Activated naive CD8-positive, alpha-beta T cell treated with anti-CD3 and anti-CD28 coated beads for 36 hours (primary cell): Measurements from ENCODE around the gene CUX1. TPM values are rescaled to one million over a fixed set of nuclear protein-coding genes. Genes with fewer than 3 reads are reported as not detected.

Source experiments
- DNase-seq: peaks from one replicate; pipeline ENCODE4 v3.0.0; 2021
- H3K27ac Mint-ChIP-seq: one replicate; pipeline ENCODE4 v1.8.0; 2022; ENCODE audit warnings: mild to moderate bottlenecking, moderate library complexity, mixed read lengths
- H3K27me3 Mint-ChIP-seq: one replicate; pipeline ENCODE4 v1.8.0; 2022; ENCODE audit warnings: mild to moderate bottlenecking, mixed read lengths
- H3K36me3 Mint-ChIP-seq: one replicate; pipeline ENCODE4 v1.8.0; 2021; ENCODE audit warnings: mild to moderate bottlenecking, mixed read lengths
- H3K4me1 Mint-ChIP-seq: one replicate; pipeline ENCODE4 v1.8.0; 2021; ENCODE audit warnings: mixed read lengths
- H3K4me3 Mint-ChIP-seq: one replicate; pipeline ENCODE4 v1.8.0; 2022; ENCODE audit warnings: mild to moderate bottlenecking, moderate library complexity, mixed read lengths
- H3K9me3 Mint-ChIP-seq: one replicate; pipeline ENCODE4 v1.8.0; 2022; ENCODE audit warnings: mixed read lengths
- total RNA-seq, 2 experiments: library from RNA; stranded (reverse); gene quantifications; one replicate each; pipeline ENCODE4 v1.2.3, GENCODE V29; 2021

CUX1 gene
- total RNA-seq, 2 experiments from 2014 or later = 14.2 to 14.5 TPM

DNA sequence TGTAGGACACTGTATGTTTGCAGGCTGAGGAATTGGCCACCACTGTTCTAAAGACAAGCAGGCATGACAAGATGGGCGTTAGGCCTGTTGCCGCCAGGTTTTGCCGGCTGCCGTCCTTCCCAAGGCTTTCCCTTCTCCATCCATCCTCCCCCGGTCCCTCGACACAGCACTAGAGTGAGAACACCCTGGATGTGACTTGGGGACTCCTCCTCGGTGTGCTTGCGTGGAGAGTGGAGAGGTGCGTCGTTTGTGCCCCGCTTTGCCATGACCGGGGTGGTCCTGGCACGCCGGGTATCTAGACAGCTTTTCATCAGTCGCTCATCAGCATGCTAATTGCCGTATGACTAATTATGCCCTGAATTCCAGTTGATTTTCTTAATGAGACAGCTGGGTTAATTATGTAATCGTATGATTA, 262.6 kb downstream of the CUX1 start:
- Mint-ChIP-seq H3K36me3 (peaks cover 43% of the 10 kb centered on the region), H3K4me1 (no peaks in the 10 kb centered on the region), H3K9me3 (peaks cover 10% of the 10 kb centered on the region), H3K27ac (no peak overlapping the region), H3K27me3 (no peaks in the 10 kb centered on the region), H3K4me3 (no peak overlapping the region)
- no peak for DNase-seq

GRCh38 chr7:102080434-102081243, 263.2 kb downstream of the CUX1 start:
- peaks cover 48% of the 10 kb centered on the region for H3K36me3 Mint-ChIP-seq
- H3K4me3 Mint-ChIP-seq = no peak overlapping the region
- no peaks in the 10 kb centered on the region for H3K27me3 Mint-ChIP-seq
- H3K9me3 Mint-ChIP-seq = peaks cover 14% of the 10 kb centered on the region
- DNase-seq = no peak
- H3K4me1 Mint-ChIP-seq = no peaks in the 10 kb centered on the region
- H3K27ac Mint-ChIP-seq = no peak overlapping the region

DNA sequence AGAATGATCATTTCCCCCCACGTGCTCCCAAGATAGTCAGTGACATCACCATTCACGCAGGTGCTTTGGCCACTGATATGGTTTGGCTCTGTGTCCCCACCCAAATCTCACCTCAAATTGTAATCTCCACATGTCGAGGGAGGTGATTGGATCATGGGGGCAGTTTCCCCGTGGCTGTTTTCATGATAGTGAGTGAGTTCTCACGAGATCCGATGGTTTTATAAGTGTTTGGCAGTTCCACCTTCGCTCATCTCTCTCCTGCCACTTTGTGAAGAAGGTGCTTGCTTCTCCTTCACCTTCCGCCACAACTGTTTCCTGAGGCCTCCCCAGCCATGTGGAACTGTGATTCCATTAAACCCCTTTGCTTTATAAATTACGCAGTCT, 263.8 kb downstream of the CUX1 start:
- Mint-ChIP-seq H3K9me3 (peaks cover 14% of the 10 kb centered on the region), H3K27me3 (no peaks in the 10 kb centered on the region), H3K4me3 (no peak overlapping the region), H3K36me3 (peaks cover 51% of the 10 kb centered on the region), H3K27ac (no peak overlapping the region), H3K4me1 (no peaks in the 10 kb centered on the region)
- no peak for DNase-seq

DNA sequence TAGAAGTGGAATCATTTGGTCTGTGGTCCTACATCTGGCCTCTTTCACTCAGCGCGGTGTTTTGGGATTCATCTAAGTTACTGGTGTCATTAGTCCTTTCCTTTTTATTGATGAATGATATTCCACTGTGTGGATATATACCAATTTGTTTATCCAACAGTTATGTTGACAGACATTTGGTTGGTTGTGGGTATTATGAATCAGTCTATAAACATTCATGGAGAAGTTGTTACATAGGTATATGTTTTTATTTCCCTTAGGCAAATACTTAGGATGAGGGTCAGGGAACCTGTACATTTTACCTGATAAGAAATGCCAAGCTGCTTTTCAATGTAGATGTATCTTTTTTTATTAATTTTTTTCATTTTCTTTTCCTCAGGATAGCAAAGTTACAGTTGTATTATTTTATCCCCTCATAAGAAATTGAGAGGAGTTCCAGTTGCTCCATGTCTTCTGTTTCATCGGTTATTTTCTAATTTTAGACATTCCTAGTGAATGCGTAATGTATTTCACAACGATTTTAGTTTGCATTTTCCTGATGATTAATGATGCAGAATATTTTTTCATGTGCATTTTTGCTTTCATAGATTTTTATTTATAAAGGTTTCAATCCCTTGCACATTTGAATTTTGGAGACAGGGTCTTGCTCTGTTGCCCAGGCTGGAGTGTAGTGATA, 265.4 kb downstream of the CUX1 start:
- peaks cover 18% of the 10 kb centered on the region for H3K9me3 Mint-ChIP-seq
- no peaks in the 10 kb centered on the region for H3K4me1 Mint-ChIP-seq
- H3K27me3 Mint-ChIP-seq = no peaks in the 10 kb centered on the region
- H3K36me3 Mint-ChIP-seq = peaks cover 56% of the 10 kb centered on the region
- H3K27ac Mint-ChIP-seq = no peak overlapping the region
- no peak overlapping the region for H3K4me3 Mint-ChIP-seq
- DNase-seq = no peak

DNA sequence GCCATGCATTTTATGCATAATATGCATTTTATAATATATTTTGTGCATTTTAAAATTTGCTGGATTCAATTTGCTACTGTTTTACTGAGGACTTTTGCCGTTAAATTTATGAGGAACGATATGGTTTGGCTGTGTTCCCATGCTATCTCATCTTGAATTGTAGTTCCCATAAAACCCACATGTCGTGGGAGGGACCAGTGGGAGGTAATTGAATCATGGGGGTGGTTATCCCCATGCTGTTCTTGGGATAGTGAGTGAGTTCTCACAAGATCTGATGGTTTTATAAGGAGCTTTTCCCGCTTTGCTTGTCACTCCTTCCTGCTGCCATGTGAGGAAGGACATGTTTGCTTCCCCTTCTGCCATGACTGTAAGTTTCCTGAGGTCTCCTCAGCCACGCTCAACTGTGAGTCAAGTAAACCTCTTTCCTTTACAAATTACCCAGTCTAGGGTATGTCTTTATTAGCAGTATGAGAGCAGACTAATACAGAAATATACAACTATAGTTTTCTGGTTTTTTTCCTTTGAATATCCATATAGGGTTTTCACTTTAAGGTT, 267.9 kb downstream of the CUX1 start:
- no peak overlapping the region for H3K4me3 Mint-ChIP-seq
- peaks cover 58% of the 10 kb centered on the region for H3K36me3 Mint-ChIP-seq
- H3K4me1 Mint-ChIP-seq = no peaks in the 10 kb centered on the region

GRCh38 chr7:102089175-102090098, 272.0 kb downstream of the CUX1 start:
- Mint-ChIP-seq H3K4me3 (no peak overlapping the region), H3K36me3 (peaks cover 34% of the 10 kb centered on the region), H3K27me3 (no peaks in the 10 kb centered on the region), H3K4me1 (no peaks in the 10 kb centered on the region), H3K27ac (no peak overlapping the region), H3K9me3 (peaks cover 20% of the 10 kb centered on the region)
- DNase-seq = no peak

More for the DNA sequence above, 267.9 kb downstream of the CUX1 start:
- H3K9me3 Mint-ChIP-seq = peaks cover 28% of the 10 kb centered on the region
- DNase-seq = no peak
- no peak overlapping the region for H3K27ac Mint-ChIP-seq
- no peaks in the 10 kb centered on the region for H3K27me3 Mint-ChIP-seq

GRCh38 chr7:102093599-102094315, 276.3 kb downstream of the CUX1 start:
- no peaks in the 10 kb centered on the region for H3K4me1 Mint-ChIP-seq
- DNase-seq = no peak
- no peaks in the 10 kb centered on the region for H3K27me3 Mint-ChIP-seq
- no peak overlapping the region for H3K27ac Mint-ChIP-seq
- peaks cover 9% of the 10 kb centered on the region for H3K9me3 Mint-ChIP-seq
- H3K36me3 Mint-ChIP-seq = peaks cover 15% of the 10 kb centered on the region
- no peak overlapping the region for H3K4me3 Mint-ChIP-seq

DNA sequence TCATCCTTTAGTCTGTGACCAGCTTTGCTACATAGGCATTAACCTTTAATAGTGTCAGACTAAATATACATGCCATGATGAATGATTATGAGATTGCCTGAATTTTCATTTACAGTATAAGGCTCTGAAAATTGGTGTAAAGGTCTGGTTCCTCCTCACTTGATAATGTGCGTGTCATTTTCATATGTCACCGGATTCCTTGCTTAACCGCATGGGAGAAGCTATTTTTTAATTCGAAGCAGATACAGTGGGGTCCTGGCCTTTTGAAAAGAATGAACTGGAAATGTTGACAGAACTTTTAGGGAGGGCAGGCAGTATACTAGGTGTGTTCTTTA, 276.9 kb downstream of the CUX1 start:
- peaks cover 11% of the 10 kb centered on the region for H3K36me3 Mint-ChIP-seq
- no peak overlapping the region for H3K4me3 Mint-ChIP-seq
- H3K27me3 Mint-ChIP-seq = no peaks in the 10 kb centered on the region
- DNase-seq = no peak
- H3K27ac Mint-ChIP-seq = no peak overlapping the region
- no peaks in the 10 kb centered on the region for H3K4me1 Mint-ChIP-seq
- H3K9me3 Mint-ChIP-seq = peaks cover 3% of the 10 kb centered on the region

GRCh38 chr7:102095321-102096011, 278.0 kb downstream of the CUX1 start:
- no peaks in the 10 kb centered on the region for H3K27me3 Mint-ChIP-seq
- no peaks in the 10 kb centered on the region for H3K4me1 Mint-ChIP-seq
- H3K27ac Mint-ChIP-seq = no peak overlapping the region

GRCh38 chr7:102096012-102096332, 278.5 kb downstream of the CUX1 start:
- peaks cover 7% of the 10 kb centered on the region for H3K36me3 Mint-ChIP-seq
- no peaks in the 10 kb centered on the region for H3K9me3 Mint-ChIP-seq
- H3K27me3 Mint-ChIP-seq = no peaks in the 10 kb centered on the region
- H3K27ac Mint-ChIP-seq = no peak overlapping the region
- H3K4me3 Mint-ChIP-seq = no peak overlapping the region
- H3K4me1 Mint-ChIP-seq = no peaks in the 10 kb centered on the region
- DNase-seq = no peak

More at GRCh38 chr7:102095321-102096011, 278.0 kb downstream of the CUX1 start:
- H3K36me3 Mint-ChIP-seq = peaks cover 6% of the 10 kb centered on the region
- no peak overlapping the region for H3K4me3 Mint-ChIP-seq
- no peak for DNase-seq
- H3K9me3 Mint-ChIP-seq = no peaks in the 10 kb centered on the region

GRCh38 chr7:102096706-102097427, 279.4 kb downstream of the CUX1 start:
- DNase-seq = no peak
- H3K27ac Mint-ChIP-seq = no peak overlapping the region
- peaks cover 6% of the 10 kb centered on the region for H3K36me3 Mint-ChIP-seq
- no peaks in the 10 kb centered on the region for H3K9me3 Mint-ChIP-seq
- no peak overlapping the region for H3K4me3 Mint-ChIP-seq
- no peaks in the 10 kb centered on the region for H3K27me3 Mint-ChIP-seq
- H3K4me1 Mint-ChIP-seq = no peaks in the 10 kb centered on the region

DNA sequence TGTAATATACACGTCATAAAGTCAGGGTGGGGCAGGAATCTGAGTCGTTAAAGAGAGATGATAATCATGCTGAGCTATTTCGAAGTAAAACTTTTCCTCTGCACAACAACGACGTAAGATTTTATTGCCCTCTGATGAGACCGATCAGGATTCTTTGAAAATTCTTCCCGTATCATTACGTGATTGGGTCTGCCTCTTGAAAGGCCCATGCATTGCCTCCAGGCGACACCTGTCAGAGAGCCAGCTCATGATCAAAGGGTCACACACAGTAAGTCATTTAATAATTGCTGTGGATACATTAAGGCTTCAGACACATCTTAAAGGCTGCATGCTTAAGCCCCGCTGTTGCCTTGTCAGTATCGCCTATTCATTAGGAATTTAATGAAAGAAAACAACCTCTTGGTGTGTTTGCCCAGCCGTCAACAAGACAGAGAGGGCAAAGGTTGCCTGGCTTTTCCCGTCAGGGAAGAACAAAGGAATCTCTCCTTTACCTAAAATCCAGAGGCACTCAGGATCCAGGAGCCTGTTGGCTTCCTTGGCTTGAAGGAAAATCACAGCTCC, 280.3 kb downstream of the CUX1 start:
- Mint-ChIP-seq H3K4me3 (no peak overlapping the region), H3K36me3 (peaks cover 2% of the 10 kb centered on the region), H3K9me3 (no peaks in the 10 kb centered on the region), H3K4me1 (no peaks in the 10 kb centered on the region), H3K27ac (no peak overlapping the region), H3K27me3 (no peaks in the 10 kb centered on the region)
- DNase-seq = no peak

DNA sequence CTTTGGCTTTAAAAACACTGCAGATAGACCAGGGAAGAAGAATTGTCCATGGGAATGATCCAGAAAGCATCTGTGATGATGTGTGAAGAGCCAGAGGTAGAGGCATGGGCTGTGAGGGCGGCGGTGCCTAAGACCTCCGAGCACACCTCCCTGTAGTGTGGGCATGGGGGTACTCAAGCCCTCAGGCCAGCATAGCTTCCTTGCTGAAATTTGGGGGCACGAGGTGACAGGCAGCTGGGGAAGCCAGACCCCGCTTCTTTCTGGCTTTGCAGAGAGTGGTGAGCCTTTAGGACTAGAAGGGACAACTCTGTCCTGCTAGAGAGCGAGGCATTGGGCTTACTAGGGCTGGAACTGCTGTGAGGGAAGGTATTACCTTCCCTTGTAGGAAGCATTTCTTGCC, 281.6 kb downstream of the CUX1 start:
- Mint-ChIP-seq H3K4me1 (no peaks in the 10 kb centered on the region), H3K9me3 (no peaks in the 10 kb centered on the region), H3K4me3 (no peak overlapping the region), H3K27me3 (no peaks in the 10 kb centered on the region), H3K27ac (no peak overlapping the region), H3K36me3 (peaks cover 2% of the 10 kb centered on the region)
- no peak for DNase-seq
